ENCODE data around the gene SEC16A.

The SEC16A gene

GRCh38 chr9:136504512-136505348, 21.9 kb upstream of the SEC16A start:
- no peak for DNase-seq

GRCh38 chr9:136502940-136503550, 20.2 kb upstream of the SEC16A start:
- no peak for DNase-seq

- DNase-seq, result no peak
Measured at GRCh38 chr9:136502196-136502595, 19.4 kb upstream of the SEC16A start.

- DNase-seq, result no peak
Measured at GRCh38 chr9:136501686-136502085, 18.8 kb upstream of the SEC16A start.

- DNase-seq, result no peak
Measured at GRCh38 chr9:136499935-136500910, 17.4 kb upstream of the SEC16A start.

- DNase-seq, result no peak
Measured at GRCh38 chr9:136499071-136499934, 16.5 kb upstream of the SEC16A start.

- DNase-seq, result no peak
Measured at GRCh38 chr9:136497916-136498695, 15.3 kb upstream of the SEC16A start.

GRCh38 chr9:136496801-136497620, 14.2 kb upstream of the SEC16A start:
- no peak for DNase-seq

GRCh38 chr9:136496181-136496580, 13.3 kb upstream of the SEC16A start:
- no peak for DNase-seq

- no peak for DNase-seq
Measured at GRCh38 chr9:136495238-136495800, 12.5 kb upstream of the SEC16A start.

- no peak for DNase-seq
Measured at GRCh38 chr9:136494531-136495215, 11.8 kb upstream of the SEC16A start.

GRCh38 chr9:136494012-136494411, 11.2 kb upstream of the SEC16A start:
- DNase-seq, result no peak

- DNase-seq, result no peak
Measured at GRCh38 chr9:136493567-136493971, 10.7 kb upstream of the SEC16A start.

GRCh38 chr9:136492978-136493522, 10.2 kb upstream of the SEC16A start:
- DNase-seq, result no peak

GRCh38 chr9:136489731-136490130, 6.9 kb upstream of the SEC16A start:
- no peak for DNase-seq

GRCh38 chr9:136488247-136489214, 5.7 kb upstream of the SEC16A start:
- DNase-seq, result peak; percentile 35 to 82 (median 67)

- DNase-seq, result no peak
Measured at GRCh38 chr9:136487672-136488071, 4.8 kb upstream of the SEC16A start.

Measured in stimulated activated naive CD4-positive, alpha-beta T cell (primary cell).